Measurements from ENCODE around the gene ACACA. TPM values are rescaled to one million over a fixed set of nuclear protein-coding genes. Genes with fewer than 3 reads are reported as not detected.
"Not testable (repeated sequence)": the region's sequence is repeated elsewhere in the genome, so short reads cannot be mapped to it uniquely, and the experiment has no call there.

ACACA gene
- total RNA-seq, 1 donor: 89.4 TPM

DNA sequence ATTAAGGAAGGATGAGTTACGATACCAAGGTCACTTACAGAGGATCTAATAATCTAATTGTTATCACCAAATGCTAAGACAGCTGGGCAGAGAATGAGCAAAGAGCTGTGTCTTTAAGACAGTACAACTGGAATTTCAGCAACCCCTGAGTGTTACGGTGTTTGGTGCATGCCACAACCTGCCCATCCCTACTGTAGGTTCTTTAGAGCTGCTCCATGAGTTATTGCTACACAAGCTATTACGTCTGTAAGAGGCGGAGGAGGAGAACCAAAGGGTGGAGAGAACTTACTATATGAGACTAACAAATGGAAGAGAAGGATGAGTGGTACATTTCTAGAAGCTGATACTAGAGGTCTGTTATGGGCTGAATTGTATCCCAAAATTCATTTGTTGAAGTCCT is 45.1 kb downstream of the ACACA start:
- TF ChIP-seq, protein P1, sequence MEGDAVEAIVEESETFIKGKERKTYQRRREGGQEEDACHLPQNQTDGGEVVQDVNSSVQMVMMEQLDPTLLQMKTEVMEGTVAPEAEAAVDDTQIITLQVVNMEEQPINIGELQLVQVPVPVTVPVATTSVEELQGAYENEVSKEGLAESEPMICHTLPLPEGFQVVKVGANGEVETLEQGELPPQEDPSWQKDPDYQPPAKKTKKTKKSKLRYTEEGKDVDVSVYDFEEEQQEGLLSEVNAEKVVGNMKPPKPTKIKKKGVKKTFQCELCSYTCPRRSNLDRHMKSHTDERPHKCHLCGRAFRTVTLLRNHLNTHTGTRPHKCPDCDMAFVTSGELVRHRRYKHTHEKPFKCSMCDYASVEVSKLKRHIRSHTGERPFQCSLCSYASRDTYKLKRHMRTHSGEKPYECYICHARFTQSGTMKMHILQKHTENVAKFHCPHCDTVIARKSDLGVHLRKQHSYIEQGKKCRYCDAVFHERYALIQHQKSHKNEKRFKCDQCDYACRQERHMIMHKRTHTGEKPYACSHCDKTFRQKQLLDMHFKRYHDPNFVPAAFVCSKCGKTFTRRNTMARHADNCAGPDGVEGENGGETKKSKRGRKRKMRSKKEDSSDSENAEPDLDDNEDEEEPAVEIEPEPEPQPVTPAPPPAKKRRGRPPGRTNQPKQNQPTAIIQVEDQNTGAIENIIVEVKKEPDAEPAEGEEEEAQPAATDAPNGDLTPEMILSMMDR (IDR thresholded peaks at IDR 0.05; ENCODE audit: insufficient read depth, low read depth, low read length): no peak
- no peak for DNase-seq (ENCODE audit: low read depth)
- H3K4me3 ChIP-seq (ENCODE audit: low read depth, low read length): no peak overlapping the region

DNA sequence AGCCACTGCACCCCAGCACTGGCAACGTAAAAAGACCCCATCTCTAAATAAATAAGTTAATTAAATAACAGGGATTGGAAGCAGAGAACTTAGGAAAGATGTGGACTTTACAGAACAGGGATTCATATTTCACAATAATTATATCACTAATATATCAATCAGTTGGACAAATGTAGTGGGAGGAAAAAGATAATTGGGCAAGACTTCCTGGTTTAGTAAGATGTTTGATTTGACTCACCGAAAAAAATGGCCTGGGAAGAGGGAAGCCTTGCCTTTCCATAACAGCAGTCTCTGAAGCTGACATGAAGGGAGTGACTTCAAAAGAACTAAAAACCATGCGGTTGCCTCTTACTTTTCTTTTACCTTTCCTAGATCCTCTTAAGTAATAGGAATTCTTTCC is 46.0 kb downstream of the ACACA start:
- peak; percentile 23 for DNase-seq (ENCODE audit: low read depth)
- H3K4me3 ChIP-seq (ENCODE audit: low read depth, low read length): no peak overlapping the region
- TF ChIP-seq, protein P1 (IDR thresholded peaks at IDR 0.05; ENCODE audit: insufficient read depth, low read depth, low read length): no peak

DNA sequence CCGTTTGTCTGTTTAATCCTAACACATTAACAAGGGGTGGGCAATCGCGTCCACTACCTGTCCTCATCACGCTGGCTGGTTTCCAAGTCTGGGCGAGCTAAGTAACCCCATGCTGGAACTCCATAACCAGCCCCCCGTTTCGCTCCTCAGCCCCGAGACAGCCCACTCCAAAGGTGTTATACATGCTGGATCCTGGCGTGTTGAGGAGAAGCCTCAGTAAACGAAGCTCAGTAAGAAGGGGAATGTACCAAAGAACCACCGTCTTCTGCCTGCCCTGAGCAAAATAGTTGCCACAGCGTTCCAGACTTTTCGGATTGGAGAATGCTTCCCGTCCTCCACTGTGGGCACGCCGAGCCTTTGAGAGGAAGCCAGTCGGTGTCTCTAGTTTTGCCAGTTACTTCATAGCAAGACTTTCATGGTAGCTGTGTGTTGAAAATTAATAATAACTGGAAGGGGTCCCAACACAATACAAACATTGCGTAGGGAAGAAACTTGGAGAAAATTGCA is 46.9 kb downstream of the ACACA start:
- H3K4me3 ChIP-seq (ENCODE audit: low read depth, low read length): peak overlapping the region; percentile 54
- DNase-seq (ENCODE audit: low read depth): no peak
- TF ChIP-seq, protein P1 (IDR thresholded peaks at IDR 0.05; ENCODE audit: insufficient read depth, low read depth, low read length): no peak

DNA sequence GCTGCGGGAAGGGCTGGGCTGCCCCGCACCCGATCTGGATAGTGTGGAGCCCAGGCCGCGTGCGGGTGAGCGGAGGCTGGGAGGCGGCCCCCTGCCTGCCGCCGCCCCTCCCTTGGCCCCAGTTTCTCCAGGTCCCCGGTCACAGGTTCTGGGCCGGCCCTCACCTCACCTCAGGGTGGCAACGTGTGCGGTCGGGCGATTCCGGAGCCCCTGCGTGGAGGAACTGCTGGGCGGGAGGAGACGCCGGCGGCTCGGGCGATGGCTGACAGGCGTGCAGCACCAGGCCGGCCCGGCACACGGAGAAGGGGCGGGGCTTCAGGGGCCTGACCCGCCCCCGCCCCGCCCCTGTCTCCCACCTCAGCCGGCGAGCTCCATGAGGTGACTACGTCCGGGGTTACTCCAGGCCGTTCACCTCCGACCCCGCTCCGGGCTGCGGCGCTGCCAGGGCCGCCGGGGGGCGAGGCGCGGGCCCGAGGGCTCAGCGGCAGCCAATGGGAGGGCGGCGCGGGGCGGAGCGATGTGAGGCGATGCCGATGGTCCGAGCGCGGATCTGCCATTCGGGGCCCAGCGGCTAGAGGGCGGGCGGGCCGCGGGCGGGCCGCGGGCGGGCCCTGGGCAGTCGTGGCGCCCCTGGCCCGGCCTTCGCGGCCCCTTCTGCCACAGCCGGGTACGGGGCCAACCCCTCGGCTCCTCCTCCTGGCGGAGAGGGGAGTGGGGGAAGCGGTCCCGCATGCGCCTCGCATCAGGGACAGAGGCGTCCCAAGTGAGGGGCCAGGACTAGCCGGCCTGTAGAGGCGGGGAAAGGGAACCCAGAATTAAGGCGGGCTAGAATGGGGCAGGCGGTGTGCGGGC is 47.6 kb downstream of the ACACA start:
- H3K4me3 ChIP-seq (ENCODE audit: low read depth, low read length): peak overlapping the region; percentile 93
- peak; percentile 97 for DNase-seq (ENCODE audit: low read depth)
- TF ChIP-seq, protein P1 (IDR thresholded peaks at IDR 0.05; ENCODE audit: insufficient read depth, low read depth, low read length): peak; percentile 4

DNA sequence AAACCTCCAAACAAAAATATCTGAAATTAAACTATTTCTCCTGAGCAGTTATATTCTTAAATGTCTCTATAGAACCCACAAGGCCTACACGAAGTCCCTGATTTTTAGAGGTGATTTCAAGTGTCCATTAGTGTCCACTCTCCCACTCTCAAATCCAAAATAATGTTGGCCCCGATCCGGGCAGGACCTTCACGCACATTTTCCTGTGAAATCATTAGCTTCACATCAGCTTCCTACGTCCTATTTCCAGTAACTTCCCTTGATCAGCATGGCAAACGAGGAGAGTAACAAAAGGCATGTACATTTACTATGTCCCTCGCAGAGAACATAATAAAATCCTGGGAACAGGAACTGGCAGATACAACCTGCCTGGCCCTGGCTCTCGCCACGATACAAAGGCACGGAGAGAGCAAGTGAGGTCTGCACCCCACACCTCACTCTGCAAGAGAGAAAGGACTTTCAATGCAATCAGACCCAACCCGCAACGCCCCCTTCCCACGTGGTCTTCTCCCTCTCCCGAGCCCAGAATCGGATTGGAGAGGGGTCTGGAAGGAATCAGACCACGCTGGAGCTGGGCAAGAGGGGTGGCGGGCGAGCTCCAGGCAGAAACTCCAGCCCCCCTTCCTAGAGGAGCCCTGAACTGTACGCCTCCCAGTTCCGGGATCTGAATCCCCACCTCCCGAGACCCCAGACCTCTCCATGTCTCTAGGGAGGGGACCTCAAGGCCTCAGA is 48.4 kb downstream of the ACACA start:
- TF ChIP-seq, protein P1 (IDR thresholded peaks at IDR 0.05; ENCODE audit: insufficient read depth, low read depth, low read length): no peak
- peak; percentile 67 for DNase-seq (ENCODE audit: low read depth)
- H3K4me3 ChIP-seq (ENCODE audit: low read depth, low read length): peak overlapping the region; percentile 93

DNA sequence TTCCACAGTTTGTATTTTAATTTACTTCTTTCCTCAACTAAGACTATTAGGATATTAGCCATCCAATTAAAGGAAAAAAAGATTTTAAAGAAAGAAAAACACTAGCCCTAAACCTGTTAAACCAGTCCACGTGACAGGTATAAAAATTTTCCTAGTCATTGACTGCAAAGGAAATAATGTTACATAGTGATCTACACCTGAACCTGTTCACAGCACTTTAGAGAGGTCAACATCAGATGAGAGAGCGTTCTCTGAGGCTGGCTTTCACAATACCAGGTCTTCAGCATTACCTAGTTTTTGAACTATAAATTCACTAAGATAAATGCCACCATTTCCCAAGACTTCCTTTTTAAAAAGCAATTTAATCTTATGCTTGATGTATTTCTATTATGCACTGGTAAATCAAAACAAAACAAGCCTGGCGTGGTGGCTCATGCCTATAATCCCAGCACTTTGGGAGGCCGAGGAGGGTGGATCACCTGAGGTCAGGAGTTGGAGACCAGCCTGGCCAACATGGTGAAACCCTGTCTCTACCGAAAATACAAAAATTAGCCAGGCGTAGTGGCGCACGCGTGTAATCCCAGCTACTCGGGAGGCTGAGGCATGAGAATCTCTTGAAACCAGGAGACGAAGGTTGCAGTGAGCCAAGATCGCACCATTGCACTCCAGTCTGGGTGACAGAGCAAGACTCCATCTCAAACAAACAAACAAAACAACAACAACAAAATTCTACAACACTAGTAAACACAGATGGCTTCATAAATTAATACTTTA is 49.7 kb downstream of the ACACA start:
- not testable (repeated sequence) for DNase-seq (ENCODE audit: low read depth)
- H3K4me3 ChIP-seq (ENCODE audit: low read depth, low read length): peak overlapping the region; percentile 93

DNA sequence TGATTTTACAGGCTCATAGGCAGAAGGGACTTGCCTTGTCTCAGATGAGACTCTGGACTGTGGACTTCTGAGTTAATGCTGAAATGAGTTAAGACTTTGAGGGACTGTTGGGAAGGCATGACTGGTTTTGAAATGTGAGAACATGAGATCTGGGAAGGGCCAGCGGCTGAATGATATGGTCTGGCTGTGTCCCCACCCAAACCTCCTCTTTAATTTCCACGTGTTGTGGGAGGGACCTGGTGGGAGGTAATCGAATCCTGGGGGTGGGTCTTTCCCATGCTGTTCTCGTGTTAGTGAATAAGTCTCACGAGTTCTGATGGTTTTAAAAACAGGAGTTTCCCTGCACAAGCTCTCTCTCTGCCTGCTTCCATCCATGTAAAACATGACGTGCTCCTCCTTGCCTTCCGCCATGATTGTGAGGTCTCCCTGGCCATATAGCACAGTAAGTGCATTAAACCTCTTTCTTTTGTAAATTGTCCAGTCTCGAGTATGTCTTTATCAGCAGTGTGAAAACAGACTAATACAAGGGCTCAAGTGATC is 59.7 kb downstream of the ACACA start:
- not testable (repeated sequence) for DNase-seq (ENCODE audit: low read depth); H3K4me3 ChIP-seq (ENCODE audit: low read depth, low read length)

All from fibroblast of villous mesenchyme (primary cell).